NCI-H1436 (cell line): ENCODE results near the gene ANKRD24.
"Not testable (repeated sequence)": the region's sequence is repeated elsewhere in the genome, so short reads cannot be mapped to it uniquely, and the experiment has no call there.

Experiments used
- DNase-seq: peaks from one replicate; lab custom pipeline; 2025; lab: John Stamatoyannopoulos, UW

Gene ANKRD24

DNA sequence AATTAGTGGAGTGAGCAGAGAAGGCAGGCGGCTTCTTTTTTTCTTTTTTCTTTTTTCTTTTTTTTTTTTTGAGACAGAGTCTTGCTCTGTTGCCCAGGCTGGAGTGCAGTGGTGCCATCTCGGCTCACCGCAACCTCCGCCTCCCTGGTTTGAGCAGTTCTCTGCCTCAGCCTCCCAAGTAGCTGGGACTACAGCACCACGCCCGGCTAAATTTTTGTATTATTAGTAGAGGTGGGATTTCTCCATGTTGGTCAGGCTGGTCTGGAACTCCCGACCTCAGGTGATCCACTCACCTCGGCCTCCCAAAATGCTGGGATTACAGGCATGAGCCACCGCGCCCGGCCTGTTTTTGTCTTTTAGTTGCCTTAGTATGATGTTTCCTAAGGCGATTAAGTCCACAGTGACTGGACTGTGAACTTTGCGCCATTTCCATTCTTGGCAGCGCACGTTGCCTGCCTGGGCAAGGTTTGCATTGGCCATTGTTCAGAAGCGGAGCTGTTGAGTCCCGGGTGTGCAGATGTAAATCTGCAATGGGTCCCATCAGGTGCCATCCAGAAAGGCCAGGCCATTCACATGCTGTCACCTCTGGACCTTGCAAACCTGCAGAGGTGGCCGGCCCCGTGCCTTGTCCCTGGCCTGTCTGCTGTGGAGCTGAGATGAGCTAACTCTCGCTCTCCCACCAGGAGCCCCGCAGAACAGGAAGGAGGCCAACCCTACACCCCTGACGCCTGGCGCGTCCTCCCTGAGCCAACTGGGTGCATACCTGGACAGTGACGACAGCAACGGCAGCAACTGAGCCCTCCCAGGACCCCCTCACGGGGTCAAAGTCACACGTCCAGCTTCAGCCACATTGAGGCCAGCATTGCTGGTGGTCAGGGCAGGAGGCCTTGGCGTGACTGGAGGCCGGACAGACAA, 85.7 kb downstream of the ANKRD24 start:
- no peak for DNase-seq

DNA sequence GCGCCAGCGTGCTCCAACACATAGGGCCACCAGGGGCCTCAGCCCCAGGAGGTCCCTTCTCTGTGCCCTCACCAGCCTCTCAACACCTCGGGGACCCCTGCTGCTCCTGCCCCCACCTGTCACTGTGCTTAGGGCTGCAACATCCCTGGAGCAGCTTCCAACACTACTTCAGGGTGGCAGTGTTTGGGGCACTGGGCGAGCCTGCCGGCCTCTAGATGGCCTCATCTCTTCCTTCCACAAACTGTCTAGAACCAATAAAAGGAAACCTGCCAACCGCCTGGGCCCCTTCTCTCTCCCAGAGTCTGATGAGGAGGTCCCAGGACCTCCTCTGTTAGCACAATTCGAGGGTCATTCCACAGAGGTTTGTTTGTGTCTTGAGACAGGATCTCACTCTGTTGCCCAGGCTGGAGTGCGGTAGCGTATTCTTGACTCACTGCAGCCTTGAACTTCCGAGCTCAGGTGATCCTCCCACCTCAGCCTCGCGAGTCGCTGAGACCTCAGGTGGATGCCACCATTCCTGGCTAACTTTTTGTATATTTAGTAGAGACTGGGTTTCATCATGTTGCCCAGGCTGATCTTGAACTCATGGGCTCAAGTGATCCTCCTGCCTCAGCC, 86.4 kb downstream of the ANKRD24 start:
- DNase-seq: no peak

DNA sequence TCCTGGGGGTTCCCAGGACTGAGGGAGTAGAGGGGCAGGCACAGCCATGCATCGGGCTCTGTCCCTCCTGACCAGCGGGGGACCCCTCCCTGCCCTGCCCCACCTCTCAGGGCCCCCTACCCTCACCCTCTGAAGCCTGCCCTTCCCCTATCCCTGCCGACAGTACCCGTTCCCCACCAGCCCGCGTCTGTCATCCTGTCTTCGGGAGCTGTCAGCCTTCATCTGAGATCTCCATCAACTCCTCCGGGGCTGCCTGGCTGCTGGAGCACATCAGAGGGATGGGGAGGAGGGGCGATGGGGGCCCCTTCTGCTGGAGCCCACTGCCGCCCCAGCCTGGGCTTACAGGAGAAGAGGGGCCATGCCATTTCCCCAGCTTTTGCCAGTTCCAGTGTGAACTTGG, 90.4 kb downstream of the ANKRD24 start:
- no peak for DNase-seq

DNA sequence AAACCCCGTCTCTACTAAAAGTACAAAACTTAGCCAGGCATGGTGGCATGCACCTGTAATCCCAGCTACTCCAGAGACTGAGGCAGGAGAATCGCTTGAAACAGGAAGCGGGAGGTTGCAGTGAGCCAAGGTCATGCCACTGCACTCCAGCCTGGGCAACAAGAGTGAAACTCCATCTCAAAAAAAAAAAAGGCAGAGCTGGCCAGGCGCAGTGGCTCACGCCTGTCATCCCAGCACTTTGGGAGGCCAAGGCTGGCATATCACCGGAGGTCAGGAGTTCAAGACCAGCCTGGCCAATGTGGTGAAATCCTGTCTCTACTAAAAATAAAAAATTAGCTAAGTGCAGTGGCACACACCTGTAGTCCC, 91.8 kb downstream of the ANKRD24 start:
- not testable (repeated sequence) for DNase-seq
